Non-pigmented ciliary epithelial cell (primary cell): ENCODE data around the gene SLIT1.

Experiments
- DNase-seq: peaks from one replicate; pipeline ENCODE4 v3.0.0-alpha.2; 2010; ENCODE audit warnings: low read depth

The SLIT1 gene

GRCh38 chr10:97185326-97186058 is at the start of gene SLIT1:
SLIT1 (minus strand) TSS chr10:97185959; CDS start chr10:97185674, 285 bp downstream.
- DNase-seq: no peak

GRCh38 chr10:97235353-97235752 is 49.6 kb upstream of the SLIT1 start:
- DNase-seq: no peak

GRCh38 chr10:97234400-97234799 is 48.6 kb upstream of the SLIT1 start:
- DNase-seq: no peak

- DNase-seq: no peak
These were observed 44.4 kb upstream of the SLIT1 start for GRCh38 chr10:97230146-97230545.

DNA sequence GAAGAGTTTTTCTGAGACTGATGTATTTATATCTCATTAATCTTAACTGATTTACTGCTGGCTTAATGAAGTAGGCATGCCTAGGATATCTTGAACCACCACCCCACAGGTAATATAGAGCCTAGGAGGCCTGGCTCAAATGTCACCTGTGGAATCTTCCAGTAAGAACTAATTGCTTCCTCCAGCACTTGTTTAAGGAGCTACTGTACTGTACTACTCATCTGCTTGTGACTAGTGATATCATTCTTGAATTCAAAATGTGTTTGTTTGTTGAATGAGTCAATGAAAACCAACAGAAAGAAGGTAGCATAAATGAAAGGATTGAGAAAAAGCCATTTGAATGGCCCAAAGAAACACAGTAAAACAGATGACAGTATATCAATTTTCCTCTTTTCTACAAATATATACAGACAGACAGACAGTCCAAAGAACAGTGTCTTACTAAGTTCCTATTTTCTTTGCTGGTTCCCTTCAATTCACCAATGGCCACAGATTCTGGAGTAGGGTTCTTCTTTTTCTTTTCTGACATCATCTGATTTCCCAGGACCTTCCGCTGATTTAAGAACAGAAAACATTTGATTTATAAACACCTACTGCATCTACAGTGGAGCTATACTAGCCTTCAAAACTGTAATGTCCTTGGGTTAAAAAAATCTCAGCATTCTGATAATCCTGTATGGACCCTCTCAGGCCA is 43.7 kb upstream of the SLIT1 start:
- DNase-seq: no peak

- no peak for DNase-seq
These were observed 43.0 kb upstream of the SLIT1 start for GRCh38 chr10:97228775-97229157.

DNA sequence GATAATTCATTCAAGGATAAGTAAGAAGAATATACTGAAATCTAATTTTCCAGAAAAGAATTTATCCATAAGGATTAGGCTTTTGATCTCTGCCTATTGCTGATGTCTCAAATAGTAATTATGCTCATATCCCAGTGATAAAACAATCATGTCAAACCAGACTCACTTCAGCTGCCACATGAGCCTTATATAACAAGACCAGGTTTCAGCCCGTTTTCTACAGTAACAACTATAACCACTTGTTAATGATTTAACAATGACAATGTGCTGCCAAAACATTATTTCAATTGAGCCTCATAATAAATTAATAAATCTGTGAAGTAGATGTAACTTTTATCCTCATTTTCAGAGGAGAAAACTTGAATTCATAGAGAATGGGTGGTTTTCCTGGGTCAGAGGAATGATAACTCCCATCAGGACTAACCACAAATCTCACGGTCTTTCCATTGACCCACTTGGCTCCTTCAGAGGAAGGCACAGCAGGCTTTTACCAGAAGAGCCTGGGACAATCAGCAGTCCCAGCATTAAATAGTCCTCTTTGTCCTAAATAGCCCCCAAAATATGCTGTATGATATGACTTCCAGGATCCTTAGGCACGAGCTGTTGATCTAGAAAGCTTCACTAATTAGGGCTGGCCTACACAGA is 42.5 kb upstream of the SLIT1 start:
- no peak for DNase-seq

GRCh38 chr10:97226398-97226797 is 40.6 kb upstream of the SLIT1 start:
- no peak for DNase-seq

GRCh38 chr10:97224483-97225435 is 39.0 kb upstream of the SLIT1 start:
- DNase-seq: no peak

GRCh38 chr10:97222326-97222961 is 36.7 kb upstream of the SLIT1 start:
- no peak for DNase-seq

DNA sequence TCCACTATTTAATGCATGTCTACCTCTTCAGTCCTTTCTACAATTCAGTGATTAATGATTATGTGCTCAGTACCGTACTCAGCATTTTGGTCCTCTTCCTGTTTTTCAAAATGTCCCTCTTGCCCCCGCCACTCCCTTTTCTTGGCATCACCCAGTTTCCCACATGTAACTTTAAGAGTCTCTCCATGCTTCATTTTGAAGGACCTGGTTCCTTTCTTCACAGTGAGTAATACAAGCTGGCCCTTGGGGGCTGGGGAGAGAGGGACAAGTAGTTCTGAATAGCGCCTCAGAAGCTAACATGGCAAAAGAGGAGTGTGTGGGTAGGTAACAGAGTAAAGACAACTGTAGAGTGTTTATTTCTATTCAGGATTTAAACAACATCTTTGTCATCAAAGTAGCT is 34.6 kb upstream of the SLIT1 start:
- DNase-seq: no peak

DNA sequence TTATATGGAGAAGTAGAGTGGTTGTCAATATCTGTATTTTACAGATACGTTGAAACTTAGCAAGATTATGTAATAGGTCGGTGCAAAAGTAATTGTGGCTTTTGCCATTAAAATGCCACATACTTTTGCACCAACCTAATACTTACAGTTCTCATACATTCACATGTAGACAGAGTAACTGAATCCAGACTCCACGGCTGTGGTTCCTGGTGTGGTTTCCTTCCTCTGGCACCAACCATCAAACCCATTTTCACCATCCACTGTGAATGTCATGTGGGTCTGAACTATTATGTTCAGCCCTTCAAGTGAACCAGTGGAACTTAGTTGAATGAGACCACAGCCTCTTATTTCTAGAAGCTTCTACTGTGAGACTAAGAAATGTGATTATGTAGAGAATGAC is 31.5 kb upstream of the SLIT1 start:
- DNase-seq: no peak

DNA sequence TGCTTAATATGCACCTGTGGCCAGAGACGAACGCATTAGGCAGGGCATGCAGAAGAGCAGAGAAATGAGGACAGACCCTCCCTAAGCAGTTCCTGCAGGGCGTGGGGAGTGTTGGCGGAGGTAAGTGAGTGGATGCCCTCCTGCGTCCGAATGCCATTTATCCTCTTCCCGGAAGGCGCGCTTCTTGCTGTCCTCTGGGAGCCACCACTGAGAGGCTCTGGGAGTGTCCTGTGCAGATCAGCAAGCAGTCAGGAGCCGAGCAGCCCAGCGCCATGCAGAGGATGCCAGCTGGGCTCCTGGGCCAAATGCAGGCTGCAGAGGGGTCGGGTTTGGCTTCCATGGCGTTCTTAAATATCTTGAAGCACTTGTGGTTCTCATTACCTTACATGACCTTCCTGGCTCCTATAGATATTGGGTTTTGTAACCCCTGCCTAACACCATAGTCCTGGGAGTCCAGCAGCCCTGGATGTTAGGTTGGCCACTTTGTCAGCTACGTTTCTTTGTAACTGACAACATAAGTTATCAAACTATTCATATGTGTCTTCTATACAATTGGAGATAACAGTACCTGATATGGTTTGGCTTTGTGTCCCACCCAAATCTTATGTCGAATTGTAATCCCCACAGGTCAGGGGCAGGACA is 30.0 kb upstream of the SLIT1 start:
- DNase-seq: no peak

- DNase-seq: no peak
These were observed 27.7 kb upstream of the SLIT1 start for GRCh38 chr10:97213431-97213830.

DNA sequence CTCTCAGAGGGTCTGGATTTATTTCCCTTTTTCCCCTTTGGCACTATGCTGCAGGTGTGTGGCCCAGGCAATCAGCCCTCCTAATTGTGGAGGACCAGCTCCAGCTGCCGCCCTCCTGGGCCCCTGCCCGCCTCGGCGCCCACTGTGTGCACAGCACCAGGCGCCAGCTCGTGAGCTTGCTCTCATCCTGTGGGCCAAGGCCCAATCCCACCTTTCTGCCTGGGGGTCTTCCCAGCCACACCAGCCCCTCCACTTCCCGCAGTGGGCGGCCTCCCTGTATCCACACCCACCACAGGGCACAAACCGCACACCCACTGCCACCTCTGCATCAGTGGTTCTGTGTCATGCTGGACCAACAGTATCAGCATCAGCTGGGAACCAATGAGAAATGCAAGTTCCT is 25.5 kb upstream of the SLIT1 start:
- no peak for DNase-seq

DNA sequence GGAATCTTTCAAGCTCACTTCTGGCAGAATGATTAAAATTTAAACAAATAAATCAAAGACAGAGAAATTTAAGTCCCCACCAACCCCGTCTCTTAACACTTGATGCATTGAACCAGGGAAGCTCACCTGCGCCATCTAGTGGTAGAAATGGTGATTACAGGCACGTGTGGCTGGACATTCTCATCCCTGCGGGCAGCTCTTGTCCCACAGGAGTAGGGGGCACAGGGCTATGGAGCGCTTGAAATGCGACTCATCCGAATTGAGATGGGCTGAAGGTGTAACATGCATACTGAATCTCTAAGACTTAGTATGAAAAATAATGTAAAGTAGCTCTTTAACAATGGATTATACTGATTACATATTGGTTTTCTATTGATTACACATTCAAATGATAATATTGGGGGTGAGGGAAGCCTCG is 24.8 kb upstream of the SLIT1 start:
- no peak for DNase-seq

DNA sequence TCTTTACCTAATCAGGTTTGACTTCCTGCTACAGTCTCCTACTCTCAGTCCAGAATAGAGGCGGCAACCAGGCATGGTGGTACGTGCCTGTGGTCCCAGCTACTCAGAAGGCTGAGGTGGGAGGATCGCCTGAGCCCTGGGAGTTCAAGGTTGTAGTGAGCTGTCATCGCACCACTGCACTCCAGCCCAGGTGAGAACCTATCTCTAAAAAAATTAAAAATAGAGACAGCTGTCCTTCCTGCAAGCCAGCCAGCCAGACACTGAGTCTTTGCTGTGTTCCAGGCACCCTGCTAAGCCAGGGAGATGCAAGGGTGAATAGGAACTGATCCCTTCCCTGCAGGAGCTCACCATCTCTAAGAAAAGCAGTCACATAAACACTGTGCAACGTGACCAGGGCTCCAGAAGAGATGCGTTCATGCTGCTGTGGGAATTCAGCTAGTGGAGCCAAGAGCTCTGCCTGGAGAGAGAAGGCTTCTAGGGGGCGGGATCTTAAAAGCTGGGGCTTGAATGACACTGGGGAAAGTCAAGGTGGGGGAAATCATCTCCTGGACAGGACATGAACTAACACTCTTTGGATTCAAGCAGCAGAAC is 22.1 kb upstream of the SLIT1 start:
- DNase-seq: no peak

GRCh38 chr10:97207131-97207530 is 21.4 kb upstream of the SLIT1 start:
- no peak for DNase-seq

GRCh38 chr10:97204826-97205679 is 19.3 kb upstream of the SLIT1 start:
- no peak for DNase-seq

DNA sequence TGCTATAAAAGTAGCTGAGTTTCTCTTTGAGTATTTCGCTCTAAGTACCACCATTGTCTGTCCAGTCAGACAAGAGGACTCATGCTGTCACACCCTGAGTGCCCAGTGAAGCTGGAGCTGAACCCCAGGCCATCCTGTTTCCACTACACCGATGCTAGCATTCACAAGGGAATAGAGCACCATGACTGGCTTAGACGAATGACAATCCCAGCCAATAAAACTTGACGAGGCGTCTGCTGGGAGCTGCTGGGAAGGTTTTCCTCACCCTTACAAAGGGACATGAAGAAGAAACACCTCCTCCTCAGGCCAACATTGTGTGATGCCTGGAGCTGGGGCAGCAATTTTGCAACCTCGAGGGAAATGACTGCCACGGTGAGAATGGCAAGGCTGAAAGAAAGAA is 17.5 kb upstream of the SLIT1 start:
- DNase-seq: no peak
